DND-41 (cell line): Measurements from ENCODE around the gene LST1.

Experiments used
- ATAC-seq: fragments of 200-7000 bp; cut with Tn5 transposase; 3 replicates; pipeline ENCODE4 v1.9.1; 2021; ENCODE audit warnings: low read depth; ENCODE audit not compliant: insufficient read depth
- DNase-seq: peaks from one replicate; pipeline ENCODE4 v3.0.0-alpha.2; 2020
- H2AFZ ChIP-seq: 2 replicates; pipeline ENCODE4 v1.6.0; 2012; ENCODE audit warnings: low read depth, low read length
- H3K27ac ChIP-seq: 2 replicates; pipeline ENCODE4 v1.5.1; 2012; ENCODE audit warnings: low read length, inconsistent platforms
- H3K27me3 ChIP-seq: fragments of 200-600 bp; sonication (generic); 2 replicates; pipeline ENCODE4 v1.6.0; 2012; ENCODE audit warnings: low read length, mild to moderate bottlenecking, inconsistent platforms; ENCODE audit not compliant: insufficient read depth, poor library complexity
- H3K36me3 ChIP-seq: 2 replicates; pipeline ENCODE4 v1.5.1; 2012; ENCODE audit warnings: low read length, inconsistent platforms; ENCODE audit not compliant: insufficient read depth
- H3K4me1 ChIP-seq: 2 replicates; pipeline ENCODE4 v1.5.1; 2012; ENCODE audit warnings: mild to moderate bottlenecking, low read length; ENCODE audit not compliant: insufficient read depth
- H3K4me2 ChIP-seq: 2 replicates; pipeline ENCODE4 v1.6.0; 2012; ENCODE audit warnings: mild to moderate bottlenecking, moderate library complexity, low read length, inconsistent platforms; ENCODE audit not compliant: insufficient read depth
- H3K4me3 ChIP-seq, 2 experiments: fragments of 200-600 bp in 1 of 2; shearing (Covaris generic) in 1 of 2; 2 replicates each; pipeline ENCODE4 v1.5.1; 2012 to 2016; ENCODE audit warnings: inconsistent platforms in 2 of 2, low read length in 2 of 2, mild to moderate bottlenecking in 2 of 2, low read depth in 1 of 2, moderate library complexity in 1 of 2
- H3K79me2 ChIP-seq: 2 replicates; pipeline ENCODE4 v1.6.0; 2012; ENCODE audit warnings: low read length, inconsistent platforms; ENCODE audit not compliant: insufficient read depth
- H3K9ac ChIP-seq: 2 replicates; pipeline ENCODE4 v1.6.0; 2012; ENCODE audit warnings: low read depth, mild to moderate bottlenecking, inconsistent platforms, low read length, moderate library complexity
- H3K9me3 ChIP-seq: 2 replicates; pipeline ENCODE4 v1.5.1; 2012; ENCODE audit warnings: low read length, moderate library complexity, mild to moderate bottlenecking, inconsistent platforms; ENCODE audit not compliant: insufficient read depth, severe bottlenecking
- H4K20me1 ChIP-seq: 2 replicates; pipeline ENCODE4 v1.6.0; 2012; ENCODE audit warnings: low read length; ENCODE audit not compliant: insufficient read depth
- CTCF ChIP-seq: IDR thresholded peaks from 2 replicates; pipeline ENCODE4 v1.5.1; 2012; ENCODE audit warnings: borderline replicate concordance, low read length, moderate library complexity, mild to moderate bottlenecking; ENCODE audit not compliant: poor library complexity, severe bottlenecking; ENCODE audit errors: extremely low read depth
- EZH2 ChIP-seq: IDR thresholded peaks from 3 replicates; pipeline ENCODE4 v1.6.1; 2012; ENCODE audit warnings: borderline replicate concordance, low read depth, mild to moderate bottlenecking, moderate library complexity, low read length, inconsistent platforms; ENCODE audit not compliant: severe bottlenecking

LST1 gene

GRCh38 chr6:31569861-31570536 is 16.1 kb upstream of the LST1 start:
- no peaks in the 10 kb centered on the region for H3K9me3 ChIP-seq
- no peaks in the 10 kb centered on the region for H3K36me3 ChIP-seq
- no peak overlapping the region for H3K4me3 ChIP-seq
- peaks cover 7% of the 10 kb centered on the region for H3K4me1 ChIP-seq
- no peaks in the 10 kb centered on the region for H4K20me1 ChIP-seq
- DNase-seq, result no peak
- H3K79me2 ChIP-seq, result no peaks in the 10 kb centered on the region
- TF ChIP-seq CTCF, result no peak
- no peak for TF ChIP-seq EZH2
- H3K27ac ChIP-seq, result no peak overlapping the region
- H3K9ac ChIP-seq, result no peak overlapping the region
- ATAC-seq, result no peak
- H2AFZ ChIP-seq, result no peak overlapping the region
- H3K27me3 ChIP-seq, result no peaks in the 10 kb centered on the region
- H3K4me2 ChIP-seq, result no peak overlapping the region

GRCh38 chr6:31572041-31572911 is 13.8 kb upstream of the LST1 start, which contains the start of gene LTA:
LTA (plus strand) TSS chr6:31572289; CDS start chr6:31572743, 454 bp downstream.
- Histone ChIP-seq H4K20me1 (no peaks in the 10 kb centered on the region), H3K36me3 (no peaks in the 10 kb centered on the region), H3K4me2 (no peak within 1 kb of the TSS), H3K4me1 (peaks cover 28% of the 10 kb centered on the region), H3K9ac (no peak within 1 kb of the TSS), H3K9me3 (no peaks in the 10 kb centered on the region), H3K79me2 (no peaks in the 10 kb centered on the region), H3K4me3 (no peak within 1 kb of the TSS), H3K27me3 (no peaks in the 10 kb centered on the region), H2AFZ (no peak within 1 kb of the TSS), H3K27ac (no peak within 1 kb of the TSS)
- TF ChIP-seq EZH2 (no peak), CTCF (no peak)
- DNase-seq (no peak), ATAC-seq (no peak)

GRCh38 chr6:31573239-31574105 is 12.6 kb upstream of the LST1 start:
- Histone ChIP-seq H3K27ac (no peak overlapping the region), H3K9me3 (no peaks in the 10 kb centered on the region), H3K79me2 (no peaks in the 10 kb centered on the region), H3K9ac (no peak overlapping the region), H3K4me1 (peaks cover 28% of the 10 kb centered on the region), H3K27me3 (no peaks in the 10 kb centered on the region), H3K4me2 (no peak overlapping the region), H4K20me1 (no peaks in the 10 kb centered on the region), H2AFZ (no peak overlapping the region), H3K36me3 (no peaks in the 10 kb centered on the region), H3K4me3 (no peak overlapping the region)
- no peak for ATAC-seq
- DNase-seq, result no peak
- TF ChIP-seq CTCF (no peak), EZH2 (no peak)
